OCI-LY1 (cell line): ENCODE results near the gene GJC2.

ENCODE experiments used
- CTCF ChIP-seq: fragments of 200-600 bp; sonication (generic), shearing (Covaris generic); IDR thresholded peaks from 2 replicates; pipeline ENCODE4 v1.5.1; 2017; ENCODE audit warnings: mild to moderate bottlenecking, antibody characterized with exemption, low read length, moderate library complexity, mixed read lengths
- EZH2 ChIP-seq: fragments of 200-600 bp; sonication (generic), shearing (Covaris generic); IDR thresholded peaks from 2 replicates; pipeline ENCODE4 v1.8.0; 2017; ENCODE audit warnings: borderline replicate concordance, mixed run types, mild to moderate bottlenecking, antibody characterized with exemption, low read length, moderate library complexity, mixed read lengths

- TF ChIP-seq CTCF (no peak), EZH2 (no peak)
These were observed 6.8 kb downstream of the GJC2 start for GRCh38 chr1:228156515-228156881.
